ENCODE results near the gene ADAMTS18.

DNA sequence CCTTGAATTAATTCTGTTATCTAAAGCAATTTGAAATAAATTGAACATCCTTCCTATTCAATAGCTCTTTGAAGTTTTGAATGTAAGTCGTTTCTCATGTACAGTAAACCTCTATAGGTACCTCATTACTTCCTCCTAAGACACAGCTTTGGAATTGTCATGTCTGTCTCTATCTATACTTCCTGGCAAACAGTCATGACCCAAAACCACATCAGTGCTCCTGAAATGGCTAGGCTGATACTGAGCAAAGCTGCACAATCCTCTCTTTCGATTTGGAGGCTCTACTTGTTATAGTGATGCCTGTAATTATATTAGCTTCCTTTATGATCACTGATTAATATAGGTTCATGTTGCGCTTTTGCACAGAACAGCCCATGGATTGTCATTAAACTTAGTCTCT, 110.1 kb downstream of the ADAMTS18 start:
- TF ChIP-seq, protein P1, sequence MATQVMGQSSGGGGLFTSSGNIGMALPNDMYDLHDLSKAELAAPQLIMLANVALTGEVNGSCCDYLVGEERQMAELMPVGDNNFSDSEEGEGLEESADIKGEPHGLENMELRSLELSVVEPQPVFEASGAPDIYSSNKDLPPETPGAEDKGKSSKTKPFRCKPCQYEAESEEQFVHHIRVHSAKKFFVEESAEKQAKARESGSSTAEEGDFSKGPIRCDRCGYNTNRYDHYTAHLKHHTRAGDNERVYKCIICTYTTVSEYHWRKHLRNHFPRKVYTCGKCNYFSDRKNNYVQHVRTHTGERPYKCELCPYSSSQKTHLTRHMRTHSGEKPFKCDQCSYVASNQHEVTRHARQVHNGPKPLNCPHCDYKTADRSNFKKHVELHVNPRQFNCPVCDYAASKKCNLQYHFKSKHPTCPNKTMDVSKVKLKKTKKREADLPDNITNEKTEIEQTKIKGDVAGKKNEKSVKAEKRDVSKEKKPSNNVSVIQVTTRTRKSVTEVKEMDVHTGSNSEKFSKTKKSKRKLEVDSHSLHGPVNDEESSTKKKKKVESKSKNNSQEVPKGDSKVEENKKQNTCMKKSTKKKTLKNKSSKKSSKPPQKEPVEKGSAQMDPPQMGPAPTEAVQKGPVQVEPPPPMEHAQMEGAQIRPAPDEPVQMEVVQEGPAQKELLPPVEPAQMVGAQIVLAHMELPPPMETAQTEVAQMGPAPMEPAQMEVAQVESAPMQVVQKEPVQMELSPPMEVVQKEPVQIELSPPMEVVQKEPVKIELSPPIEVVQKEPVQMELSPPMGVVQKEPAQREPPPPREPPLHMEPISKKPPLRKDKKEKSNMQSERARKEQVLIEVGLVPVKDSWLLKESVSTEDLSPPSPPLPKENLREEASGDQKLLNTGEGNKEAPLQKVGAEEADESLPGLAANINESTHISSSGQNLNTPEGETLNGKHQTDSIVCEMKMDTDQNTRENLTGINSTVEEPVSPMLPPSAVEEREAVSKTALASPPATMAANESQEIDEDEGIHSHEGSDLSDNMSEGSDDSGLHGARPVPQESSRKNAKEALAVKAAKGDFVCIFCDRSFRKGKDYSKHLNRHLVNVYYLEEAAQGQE (IDR thresholded peaks at IDR 0.05; ENCODE audit: insufficient replicate concordance, low read depth), result no peak
- TF ChIP-seq, protein P2, sequence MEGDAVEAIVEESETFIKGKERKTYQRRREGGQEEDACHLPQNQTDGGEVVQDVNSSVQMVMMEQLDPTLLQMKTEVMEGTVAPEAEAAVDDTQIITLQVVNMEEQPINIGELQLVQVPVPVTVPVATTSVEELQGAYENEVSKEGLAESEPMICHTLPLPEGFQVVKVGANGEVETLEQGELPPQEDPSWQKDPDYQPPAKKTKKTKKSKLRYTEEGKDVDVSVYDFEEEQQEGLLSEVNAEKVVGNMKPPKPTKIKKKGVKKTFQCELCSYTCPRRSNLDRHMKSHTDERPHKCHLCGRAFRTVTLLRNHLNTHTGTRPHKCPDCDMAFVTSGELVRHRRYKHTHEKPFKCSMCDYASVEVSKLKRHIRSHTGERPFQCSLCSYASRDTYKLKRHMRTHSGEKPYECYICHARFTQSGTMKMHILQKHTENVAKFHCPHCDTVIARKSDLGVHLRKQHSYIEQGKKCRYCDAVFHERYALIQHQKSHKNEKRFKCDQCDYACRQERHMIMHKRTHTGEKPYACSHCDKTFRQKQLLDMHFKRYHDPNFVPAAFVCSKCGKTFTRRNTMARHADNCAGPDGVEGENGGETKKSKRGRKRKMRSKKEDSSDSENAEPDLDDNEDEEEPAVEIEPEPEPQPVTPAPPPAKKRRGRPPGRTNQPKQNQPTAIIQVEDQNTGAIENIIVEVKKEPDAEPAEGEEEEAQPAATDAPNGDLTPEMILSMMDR (IDR thresholded peaks at IDR 0.05; ENCODE audit: insufficient read depth, low read length), result no peak
